Measurements from ENCODE around the gene MFSD2A.
"Not testable (repeated sequence)": the region's sequence is repeated elsewhere in the genome, so short reads cannot be mapped to it uniquely, and the experiment has no call there.

The MFSD2A gene

GRCh38 chr1:39954870-39955546 is at the start of gene MFSD2A:
TSS of gene MFSD2A (plus strand) at chr1:39955145. CDS start at chr1:39955293, 148 bp downstream.
- DNase-seq = peak; percentile 70

GRCh38 chr1:39905172-39905571 is 49.8 kb upstream of the MFSD2A start:
- no peak for DNase-seq

- no peak for DNase-seq
Observed at GRCh38 chr1:39907528-39908453, 47.2 kb upstream of the MFSD2A start.

- DNase-seq = no peak
Observed at GRCh38 chr1:39908534-39908933, 46.4 kb upstream of the MFSD2A start.

- no peak for DNase-seq
Observed at GRCh38 chr1:39910263-39910662, 44.7 kb upstream of the MFSD2A start.

- not testable (repeated sequence) for DNase-seq
Observed at GRCh38 chr1:39913136-39913535, 41.8 kb upstream of the MFSD2A start.

- no peak for DNase-seq
Observed at GRCh38 chr1:39915499-39916129, 39.3 kb upstream of the MFSD2A start.

GRCh38 chr1:39917825-39918224 is 37.1 kb upstream of the MFSD2A start:
- no peak for DNase-seq

- DNase-seq = peak; percentile 37
Observed at GRCh38 chr1:39919545-39919944, 35.4 kb upstream of the MFSD2A start.

GRCh38 chr1:39922251-39922688 is 32.7 kb upstream of the MFSD2A start:
- no peak for DNase-seq

- DNase-seq = no peak
Observed at GRCh38 chr1:39925721-39926342, 29.1 kb upstream of the MFSD2A start.

- no peak for DNase-seq
Observed at GRCh38 chr1:39926343-39926793, 28.6 kb upstream of the MFSD2A start.

GRCh38 chr1:39926820-39927219 is 28.1 kb upstream of the MFSD2A start:
- no peak for DNase-seq

- no peak for DNase-seq
Observed at GRCh38 chr1:39927538-39927937, 27.4 kb upstream of the MFSD2A start.

- DNase-seq = no peak
Observed at GRCh38 chr1:39928809-39929587, 25.9 kb upstream of the MFSD2A start.

GRCh38 chr1:39933956-39934941 is 20.7 kb upstream of the MFSD2A start:
- DNase-seq = no peak

GRCh38 chr1:39936724-39937491 is 18.0 kb upstream of the MFSD2A start:
- no peak for DNase-seq

- DNase-seq = no peak
Observed at GRCh38 chr1:39938856-39939255, 16.1 kb upstream of the MFSD2A start.

- DNase-seq = no peak
Observed at GRCh38 chr1:39940253-39940652, 14.7 kb upstream of the MFSD2A start.

Data from NCI-H187 treated with DMSO at 0.1 percent for 48 hours (cell line).